Suprapubic skin (tissue), 4 donors: ENCODE measurements around the gene ABHD18. TPM values are rescaled to one million over a fixed set of nuclear protein-coding genes. Genes with fewer than 3 reads are reported as not detected.
"Not testable (repeated sequence)": the region's sequence is repeated elsewhere in the genome, so short reads cannot be mapped to it uniquely, and the experiment has no call there.

Experiments
- DNase-seq, 2 donors: peaks; one replicate each; pipeline ENCODE4 v3.0.0-alpha.2; 2019; ENCODE audit warnings: low spot score in 2 of 2
- H3K27ac ChIP-seq: fragments of 200-600 bp; sonication (generic); one replicate; pipeline ENCODE4 v1.5.1; 2019
- H3K27me3 ChIP-seq: fragments of 200-600 bp; sonication (generic); one replicate; pipeline ENCODE4 v1.5.1; 2019
- H3K36me3 ChIP-seq: fragments of 200-600 bp; sonication (generic); one replicate; pipeline ENCODE4 v1.5.1; 2019
- H3K4me1 ChIP-seq: fragments of 200-600 bp; sonication (generic); one replicate; pipeline ENCODE4 v1.5.1; 2019
- H3K4me3 ChIP-seq: fragments of 200-600 bp; sonication (generic); one replicate; pipeline ENCODE4 v1.5.1; 2019; ENCODE audit warnings: mild to moderate bottlenecking
- H3K9me3 ChIP-seq: fragments of 200-600 bp; sonication (generic); one replicate; pipeline ENCODE4 v1.5.1; 2019
- EP300 ChIP-seq: sonication (generic); formaldehyde crosslinking; IDR thresholded peaks from one replicate; pipeline ENCODE4 v1.6.1; 2017; ENCODE audit warnings: antibody characterized with exemption
- POLR2A ChIP-seq, 2 donors: fragments of 450-650 bp; IDR thresholded peaks; one replicate each; pipeline ENCODE4 v1.6.1; 2017; ENCODE audit warnings: antibody characterized with exemption in 2 of 2, mild to moderate bottlenecking in 2 of 2, moderate library complexity in 2 of 2
- POLR2AphosphoS5 ChIP-seq, 3 donors: sonication (generic); formaldehyde crosslinking; IDR thresholded peaks; one replicate each; pipeline ENCODE4 v1.6.1; 2017; ENCODE audit warnings: antibody characterized with exemption in 3 of 3
- WGBS: methylation state at CpG from one replicate; pipeline ENCODE4 v1.1.5; 2018; 5-methylcytosine and 5-hydroxymethylcytosine counted together
- total RNA-seq, 4 donors: library from RNA; depleted of rRNA; stranded (reverse); fragments of >200 nt; gene quantifications; one replicate each; pipeline ENCODE4 v1.1.0, GENCODE V29; 2016
- TF ChIP-seq, protein P1 (sequence below), 2 donors: fragments of 200-600 bp in 1 of 2; fragments of 450-650 bp in 1 of 2; sonication (generic) in 1 of 2; IDR thresholded peaks; one replicate each; pipeline ENCODE4 v1.5.1; 2016 to 2019; ENCODE audit warnings: antibody characterized with exemption in 2 of 2, mild to moderate bottlenecking in 1 of 2, moderate library complexity in 1 of 2

The ABHD18 gene
- total RNA-seq, 4 donors from 2014 or later: 5.5 to 17.8 (median 10.3) TPM

DNA sequence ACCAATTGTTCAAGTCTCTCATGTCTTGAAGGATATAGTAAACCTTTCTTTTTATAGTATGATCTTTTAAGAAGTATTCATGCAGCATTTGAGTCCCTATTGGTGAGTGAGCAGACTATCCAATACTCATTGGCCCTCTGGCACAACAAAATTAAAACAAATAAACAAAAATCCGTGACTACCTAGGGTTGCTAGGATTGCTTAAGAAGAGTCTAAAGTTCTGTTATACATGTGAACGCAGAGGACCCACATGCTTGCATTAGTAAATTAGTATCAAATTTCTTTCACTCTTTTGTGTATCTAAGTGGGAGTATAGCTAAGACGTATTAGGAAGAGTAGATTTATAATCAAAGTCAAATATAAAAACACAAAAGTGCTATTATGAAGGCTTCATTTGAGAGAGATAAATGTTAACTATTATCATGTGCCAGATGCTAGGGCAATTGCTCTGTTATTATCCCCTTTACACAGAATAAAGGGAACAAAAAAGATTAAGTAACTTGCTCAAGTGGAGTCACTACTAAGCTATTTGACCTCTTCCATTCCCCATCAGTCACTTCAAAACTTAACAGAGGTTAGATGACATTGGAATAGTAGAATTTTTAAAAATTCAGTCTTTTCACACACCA, 66.7 kb downstream of the ABHD18 start:
- Histone ChIP-seq H3K27ac (no peak overlapping the region), H3K27me3 (no peaks in the 10 kb centered on the region), H3K9me3 (no peaks in the 10 kb centered on the region), H3K4me3 (no peak overlapping the region), H3K4me1 (no peaks in the 10 kb centered on the region), H3K36me3 (peaks cover 22% of the 10 kb centered on the region)
- no peak for DNase-seq
- 93% methylated on average over 3 of the region's 3 CpGs for WGBS
- no peak for TF ChIP-seq EP300
- TF ChIP-seq, protein P1, sequence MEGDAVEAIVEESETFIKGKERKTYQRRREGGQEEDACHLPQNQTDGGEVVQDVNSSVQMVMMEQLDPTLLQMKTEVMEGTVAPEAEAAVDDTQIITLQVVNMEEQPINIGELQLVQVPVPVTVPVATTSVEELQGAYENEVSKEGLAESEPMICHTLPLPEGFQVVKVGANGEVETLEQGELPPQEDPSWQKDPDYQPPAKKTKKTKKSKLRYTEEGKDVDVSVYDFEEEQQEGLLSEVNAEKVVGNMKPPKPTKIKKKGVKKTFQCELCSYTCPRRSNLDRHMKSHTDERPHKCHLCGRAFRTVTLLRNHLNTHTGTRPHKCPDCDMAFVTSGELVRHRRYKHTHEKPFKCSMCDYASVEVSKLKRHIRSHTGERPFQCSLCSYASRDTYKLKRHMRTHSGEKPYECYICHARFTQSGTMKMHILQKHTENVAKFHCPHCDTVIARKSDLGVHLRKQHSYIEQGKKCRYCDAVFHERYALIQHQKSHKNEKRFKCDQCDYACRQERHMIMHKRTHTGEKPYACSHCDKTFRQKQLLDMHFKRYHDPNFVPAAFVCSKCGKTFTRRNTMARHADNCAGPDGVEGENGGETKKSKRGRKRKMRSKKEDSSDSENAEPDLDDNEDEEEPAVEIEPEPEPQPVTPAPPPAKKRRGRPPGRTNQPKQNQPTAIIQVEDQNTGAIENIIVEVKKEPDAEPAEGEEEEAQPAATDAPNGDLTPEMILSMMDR (IDR thresholded peaks at IDR 0.05): no peak
- TF ChIP-seq POLR2AphosphoS5 (IDR thresholded peaks at IDR 0.05): no peak
- TF ChIP-seq POLR2A (IDR thresholded peaks at IDR 0.05): no peak

DNA sequence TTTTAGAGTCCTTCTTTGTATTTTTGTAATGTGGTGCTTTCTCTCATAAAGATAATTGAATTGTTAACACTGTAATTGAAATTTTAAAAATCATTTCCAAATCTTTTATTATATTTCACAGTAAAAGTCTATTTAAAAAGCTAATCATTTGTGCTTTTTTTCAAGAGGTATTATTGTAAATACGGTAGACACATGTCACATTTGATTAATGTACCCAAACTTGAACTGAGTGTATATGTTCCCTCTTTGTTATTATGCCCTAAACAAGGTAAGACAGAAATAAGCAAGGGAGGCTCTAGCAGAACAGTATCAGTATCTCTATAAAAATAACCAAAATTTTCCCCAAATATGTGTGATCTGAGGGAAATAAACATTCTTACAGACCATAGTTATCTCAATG, 74.4 kb downstream of the ABHD18 start:
- DNase-seq: no peak
- Histone ChIP-seq H3K36me3 (no peaks in the 10 kb centered on the region), H3K27me3 (no peaks in the 10 kb centered on the region), H3K4me1 (no peaks in the 10 kb centered on the region), H3K27ac (no peak overlapping the region), H3K4me3 (no peak overlapping the region), H3K9me3 (no peaks in the 10 kb centered on the region)
- 87% methylated on average over 1 of the region's 1 CpG for WGBS
- TF ChIP-seq POLR2A (IDR thresholded peaks at IDR 0.05) (no peak), EP300 (no peak), POLR2AphosphoS5 (IDR thresholded peaks at IDR 0.05) (no peak)
- TF ChIP-seq, protein P1 (IDR thresholded peaks at IDR 0.05): no peak

DNA sequence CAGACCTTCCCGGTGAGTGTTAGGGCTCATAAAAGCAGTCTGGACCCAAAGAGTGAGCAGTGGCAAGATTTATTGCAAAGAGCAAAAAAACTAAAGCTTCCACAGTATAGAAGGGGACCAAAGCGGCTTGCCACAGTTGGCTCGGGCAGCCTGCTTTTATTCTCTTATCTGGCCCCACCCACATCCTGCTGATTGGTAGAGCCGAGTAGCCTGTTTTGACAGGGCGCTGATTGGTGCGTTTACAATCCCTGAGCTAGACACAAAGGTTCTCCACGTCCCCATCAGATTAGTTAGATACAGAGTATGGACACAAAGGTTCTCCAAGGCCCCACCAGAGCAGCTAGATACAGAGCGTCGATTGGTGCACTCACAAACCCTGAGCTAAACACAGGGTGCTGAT, 81.8 kb downstream of the ABHD18 start:
- H3K4me1 ChIP-seq, H3K27ac ChIP-seq, H3K27me3 ChIP-seq, DNase-seq, H3K4me3 ChIP-seq, H3K9me3 ChIP-seq, H3K36me3 ChIP-seq: not testable (repeated sequence)
- 89% methylated on average over 9 of the region's 9 CpGs for WGBS

GRCh38 chr4:128047514-128047913, 82.3 kb downstream of the ABHD18 start:
- H3K27ac ChIP-seq, H3K4me3 ChIP-seq, H3K36me3 ChIP-seq, DNase-seq, H3K9me3 ChIP-seq, H3K27me3 ChIP-seq, H3K4me1 ChIP-seq: not testable (repeated sequence)
- WGBS: no CpG with 5 or more reads among the region's 34 CpGs

- H3K9me3 ChIP-seq, DNase-seq, H3K4me3 ChIP-seq, H3K36me3 ChIP-seq, H3K27me3 ChIP-seq, H3K4me1 ChIP-seq, H3K27ac ChIP-seq: not testable (repeated sequence)
- WGBS: 86% methylated on average over 10 of the region's 10 CpGs
Measured at GRCh38 chr4:128051229-128051628, 86.0 kb downstream of the ABHD18 start.

- H3K36me3 ChIP-seq, H3K9me3 ChIP-seq, H3K27me3 ChIP-seq, H3K4me3 ChIP-seq, DNase-seq, H3K4me1 ChIP-seq, H3K27ac ChIP-seq: not testable (repeated sequence)
- 93% methylated on average over 9 of the region's 9 CpGs for WGBS
Measured at GRCh38 chr4:128054907-128055306, 89.7 kb downstream of the ABHD18 start.

GRCh38 chr4:128055441-128056206, 90.4 kb downstream of the ABHD18 start:
- not testable (repeated sequence) for H3K27me3 ChIP-seq, H3K4me1 ChIP-seq, H3K27ac ChIP-seq, H3K36me3 ChIP-seq, DNase-seq, H3K9me3 ChIP-seq, H3K4me3 ChIP-seq
- whole genome bisulfite sequencing: 96% methylated on average over 10 of the region's 10 CpGs

GRCh38 chr4:128056396-128056795, 91.2 kb downstream of the ABHD18 start:
- no peaks in the 10 kb centered on the region for H3K9me3 ChIP-seq
- H3K4me3 ChIP-seq: no peak overlapping the region
- no peaks in the 10 kb centered on the region for H3K36me3 ChIP-seq
- no peak for DNase-seq
- TF ChIP-seq EP300 (no peak), POLR2AphosphoS5 (IDR thresholded peaks at IDR 0.05) (no peak), POLR2A (IDR thresholded peaks at IDR 0.05) (no peak)
- TF ChIP-seq, protein P1 (IDR thresholded peaks at IDR 0.05): no peak
- H3K27me3 ChIP-seq: no peaks in the 10 kb centered on the region
- H3K4me1 ChIP-seq: peaks cover 7% of the 10 kb centered on the region
- H3K27ac ChIP-seq: no peak overlapping the region
